ENCODE measurements around the gene NLRC5.

Gene NLRC5

GRCh38 chr16:57049678-57050077, 60.3 kb downstream of the NLRC5 start:
- peak; percentile 80 for DNase-seq (ENCODE audit: low read depth)
- H3K4me3 ChIP-seq (ENCODE audit: low read depth, low read length), result no peak overlapping the region
- TF ChIP-seq CTCF (IDR thresholded peaks at IDR 0.05; ENCODE audit: insufficient read depth, low read depth, low read length, missing control alignments), result no peak

- TF ChIP-seq CTCF (IDR thresholded peaks at IDR 0.05; ENCODE audit: insufficient read depth, low read depth, low read length, missing control alignments), result no peak
- no peak overlapping the region for H3K4me3 ChIP-seq (ENCODE audit: low read depth, low read length)
- no peak for DNase-seq (ENCODE audit: low read depth)
Observed at GRCh38 chr16:57051696-57052228, 62.4 kb downstream of the NLRC5 start.

- H3K4me3 ChIP-seq (ENCODE audit: low read depth, low read length), result no peak overlapping the region
- DNase-seq (ENCODE audit: low read depth), result no peak
- no peak for TF ChIP-seq CTCF (IDR thresholded peaks at IDR 0.05; ENCODE audit: insufficient read depth, low read depth, low read length, missing control alignments)
Observed at GRCh38 chr16:57053206-57053605, 63.8 kb downstream of the NLRC5 start.

- TF ChIP-seq CTCF (IDR thresholded peaks at IDR 0.05; ENCODE audit: insufficient read depth, low read depth, low read length, missing control alignments), result no peak
- DNase-seq (ENCODE audit: low read depth), result no peak
- H3K4me3 ChIP-seq (ENCODE audit: low read depth, low read length), result no peak overlapping the region
Observed at GRCh38 chr16:57054338-57054737, 65.0 kb downstream of the NLRC5 start.

- H3K4me3 ChIP-seq (ENCODE audit: low read depth, low read length), result no peak overlapping the region
- no peak for DNase-seq (ENCODE audit: low read depth)
- no peak for TF ChIP-seq CTCF (IDR thresholded peaks at IDR 0.05; ENCODE audit: insufficient read depth, low read depth, low read length, missing control alignments)
Observed at GRCh38 chr16:57054771-57055170, 65.4 kb downstream of the NLRC5 start.

- H3K4me3 ChIP-seq (ENCODE audit: low read depth, low read length), result no peak overlapping the region
- no peak for TF ChIP-seq CTCF (IDR thresholded peaks at IDR 0.05; ENCODE audit: insufficient read depth, low read depth, low read length, missing control alignments)
- no peak for DNase-seq (ENCODE audit: low read depth)
Observed at GRCh38 chr16:57055671-57056070, 66.3 kb downstream of the NLRC5 start.

GRCh38 chr16:57058291-57058861, 69.0 kb downstream of the NLRC5 start:
- no peak overlapping the region for H3K4me3 ChIP-seq (ENCODE audit: low read depth, low read length)
- DNase-seq (ENCODE audit: low read depth), result no peak
- TF ChIP-seq CTCF (IDR thresholded peaks at IDR 0.05; ENCODE audit: insufficient read depth, low read depth, low read length, missing control alignments), result no peak
